GM18870 (cell line): ENCODE data around the gene GAL.

Experiments
- ATAC-seq: cut with Tn5 transposase; IDR thresholded peaks from one replicate; pipeline ENCODE4 v1.9.1; 2021; ENCODE audit warnings: moderate library complexity; ENCODE audit not compliant: unreplicated experiment

The GAL gene

DNA sequence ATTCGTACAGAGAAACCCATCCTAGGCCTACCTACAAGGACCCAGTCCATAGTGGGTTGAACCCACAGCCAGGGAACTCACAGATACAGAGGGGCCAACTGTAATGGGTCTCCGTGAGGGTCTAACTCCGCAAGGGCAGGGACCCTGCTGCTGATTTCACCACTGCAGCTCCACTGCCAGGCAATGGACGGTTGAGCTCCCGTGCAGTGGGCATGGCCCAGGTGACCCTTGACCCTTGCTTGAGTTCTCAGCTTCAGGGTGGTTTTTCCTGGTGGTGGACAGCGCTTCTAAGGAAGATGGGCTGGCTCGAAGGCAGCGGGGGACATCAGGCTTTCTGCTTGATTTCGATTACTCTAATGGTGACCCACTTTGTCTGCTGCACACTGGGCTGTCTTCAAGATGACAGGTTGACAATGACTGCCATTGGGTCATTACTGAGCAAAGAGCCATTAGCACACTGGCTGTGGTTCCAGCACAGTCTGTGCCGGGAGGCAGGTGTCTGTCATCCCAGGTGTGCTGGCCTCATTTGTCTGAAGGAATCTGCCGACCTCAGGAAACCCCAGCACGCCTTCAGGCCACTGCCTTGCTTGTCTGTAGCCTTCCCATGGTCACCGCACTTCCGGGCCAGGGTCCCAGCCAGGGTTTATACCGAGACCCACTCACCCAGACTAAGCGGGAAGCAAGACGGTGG, 3.7 kb upstream of the GAL start:
- ATAC-seq: no peak

DNA sequence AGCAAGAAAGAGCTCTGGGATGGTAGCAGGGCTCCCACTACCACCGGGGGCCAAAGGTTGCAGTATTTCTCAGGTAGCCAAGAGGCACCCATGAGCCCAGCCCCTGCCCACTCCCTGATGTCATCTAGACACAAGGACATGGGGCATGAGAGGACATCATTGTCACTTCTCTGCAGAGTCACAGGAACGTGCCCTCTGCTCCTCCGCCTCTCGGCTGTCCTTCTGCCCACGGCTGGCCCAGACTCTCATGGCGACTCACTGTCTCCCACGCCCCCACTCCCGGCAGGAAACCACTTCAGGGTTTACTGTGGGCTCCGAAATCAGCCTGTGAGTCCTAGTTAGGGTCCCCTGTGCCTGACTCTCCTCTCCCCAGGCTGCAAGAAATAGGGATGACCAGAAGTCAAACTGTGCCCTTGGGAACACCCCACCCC, 1.8 kb upstream of the GAL start:
- ATAC-seq: no peak

DNA sequence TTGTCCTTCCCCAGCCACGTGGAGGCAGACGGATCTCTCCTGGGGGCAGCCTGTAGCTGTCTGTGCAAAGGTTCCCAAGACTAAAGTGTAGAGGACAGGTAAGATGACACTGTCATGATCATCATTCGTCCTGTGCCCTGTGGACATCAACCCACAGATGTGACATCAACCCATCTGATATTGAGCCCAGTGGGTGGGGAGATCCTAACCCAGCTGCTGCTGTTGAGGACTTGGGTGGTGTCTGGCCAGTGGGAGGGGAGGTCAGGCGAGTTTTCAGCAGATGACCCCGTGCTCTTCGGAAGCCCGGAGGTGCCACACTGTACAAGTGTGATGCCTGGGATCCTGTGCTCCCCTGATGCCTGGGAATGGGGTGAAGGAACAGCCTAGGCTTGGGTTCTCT, 1.2 kb upstream of the GAL start:
- ATAC-seq: no peak

DNA sequence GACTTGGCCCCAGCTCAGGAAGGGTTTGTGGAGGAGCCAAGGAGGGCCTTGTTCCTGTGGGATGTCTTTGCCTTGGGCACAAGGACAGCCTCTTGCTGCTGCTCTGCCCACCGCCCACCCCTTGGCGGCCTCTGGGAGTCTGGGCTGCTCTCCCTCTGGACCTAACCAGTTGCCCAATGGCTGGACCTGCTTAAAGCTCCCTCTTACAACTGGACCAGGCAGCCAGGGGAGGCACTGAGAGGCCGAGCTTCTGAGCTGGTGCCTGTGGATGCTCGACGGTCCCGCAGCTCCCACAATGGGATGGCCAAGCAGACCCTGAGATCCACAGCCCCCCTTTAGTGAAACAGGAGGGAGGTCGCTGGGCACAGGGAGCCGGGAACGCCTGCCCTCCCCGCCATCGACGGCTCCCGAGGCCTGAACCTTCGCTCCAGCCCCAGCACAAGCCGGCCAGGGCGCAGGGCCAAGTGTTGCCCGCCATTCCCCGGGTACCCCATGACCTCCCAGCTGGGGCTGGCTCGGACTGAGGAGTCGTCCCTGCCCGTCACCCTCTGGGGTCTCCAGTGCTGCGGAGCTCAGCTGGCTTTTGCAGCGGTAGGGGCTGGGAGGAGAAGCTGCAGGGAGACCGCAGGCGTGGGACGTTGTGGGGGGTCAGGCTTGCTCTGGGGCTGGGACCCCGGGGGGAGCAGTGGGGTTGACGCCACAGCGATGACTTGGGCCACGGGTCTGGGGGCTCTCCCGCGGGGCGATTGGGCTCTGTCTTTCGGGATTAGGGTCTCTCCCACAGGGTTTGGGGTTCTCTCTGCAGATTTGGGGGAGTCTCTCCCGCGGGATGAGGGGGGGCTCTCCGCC, 584 bp upstream of the GAL start:
- ATAC-seq: no peak

DNA sequence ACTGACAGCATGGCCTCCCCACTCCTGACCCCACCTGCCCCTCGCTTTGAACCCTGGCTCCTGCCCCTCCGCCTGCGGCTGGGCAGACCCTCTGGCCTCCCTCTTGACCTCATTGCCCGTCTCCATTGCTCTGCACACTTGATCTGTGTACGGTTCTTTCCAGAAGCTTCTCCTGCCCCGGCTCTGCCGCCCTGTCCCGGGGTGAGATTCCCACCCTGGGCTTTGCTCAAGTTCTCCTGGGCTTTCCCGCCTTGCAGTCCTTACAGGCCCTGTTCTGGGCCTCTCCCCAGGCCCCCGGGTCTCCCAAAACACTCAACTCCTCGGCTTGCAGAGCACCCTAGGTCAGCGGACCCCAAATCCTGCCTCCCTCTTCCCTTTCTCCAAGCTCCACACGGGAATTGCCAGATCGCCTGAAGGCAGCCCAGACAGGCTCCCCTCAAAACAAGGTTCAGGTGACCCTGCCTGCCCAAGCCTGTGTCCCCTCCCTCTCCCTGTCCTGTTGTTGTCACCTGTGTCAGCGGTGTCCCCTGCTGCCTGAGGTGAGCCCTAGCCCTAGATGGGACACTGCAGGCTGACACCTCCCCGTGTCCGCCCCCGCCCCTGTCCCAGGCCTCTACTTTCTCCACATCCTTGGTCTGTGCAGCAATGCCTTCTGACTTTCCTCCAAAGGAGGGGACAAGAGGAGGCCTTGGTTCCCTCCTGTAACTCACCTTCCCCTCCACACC, 1.5 kb downstream of the GAL start:
- ATAC-seq: no peak

DNA sequence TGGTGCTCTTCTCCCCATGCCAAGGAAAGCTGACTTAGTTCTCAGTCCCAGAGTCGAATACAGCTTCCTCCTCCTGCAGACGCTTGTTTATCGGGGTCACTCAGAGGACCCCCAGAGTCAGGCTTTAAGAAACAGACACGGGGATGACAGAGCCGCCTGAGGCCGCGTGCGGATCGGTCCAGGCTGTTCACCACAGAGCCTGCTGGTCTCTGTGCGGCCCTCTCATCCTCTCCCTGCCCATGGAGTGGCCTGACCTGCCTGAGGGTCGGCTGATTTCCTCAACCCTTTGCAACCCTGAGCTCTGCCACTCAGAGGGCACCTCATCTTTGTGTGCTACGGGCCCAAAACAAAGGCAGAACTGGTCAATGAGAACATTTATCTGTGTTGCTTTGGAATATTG, 2.1 kb downstream of the GAL start:
- no peak for ATAC-seq

DNA sequence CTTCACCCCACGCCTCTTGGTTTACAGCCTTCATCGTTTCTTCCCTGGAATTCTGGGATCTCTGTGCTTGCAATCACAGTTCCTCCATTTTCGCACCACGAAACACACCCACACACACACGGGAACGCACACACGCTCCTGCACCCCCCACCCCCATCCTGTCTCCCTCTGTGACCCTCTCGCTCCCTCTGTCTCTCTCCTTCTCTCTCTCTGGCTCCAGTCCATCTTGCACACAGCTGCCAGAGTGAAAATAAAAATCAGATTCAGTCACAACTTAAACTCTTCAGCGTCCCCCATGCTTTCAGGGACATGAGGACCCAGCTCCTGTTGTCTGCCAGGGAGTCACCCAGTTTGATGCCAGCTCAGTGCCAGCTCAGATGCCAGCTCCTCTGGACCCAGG, 3.0 kb downstream of the GAL start:
- no peak for ATAC-seq

DNA sequence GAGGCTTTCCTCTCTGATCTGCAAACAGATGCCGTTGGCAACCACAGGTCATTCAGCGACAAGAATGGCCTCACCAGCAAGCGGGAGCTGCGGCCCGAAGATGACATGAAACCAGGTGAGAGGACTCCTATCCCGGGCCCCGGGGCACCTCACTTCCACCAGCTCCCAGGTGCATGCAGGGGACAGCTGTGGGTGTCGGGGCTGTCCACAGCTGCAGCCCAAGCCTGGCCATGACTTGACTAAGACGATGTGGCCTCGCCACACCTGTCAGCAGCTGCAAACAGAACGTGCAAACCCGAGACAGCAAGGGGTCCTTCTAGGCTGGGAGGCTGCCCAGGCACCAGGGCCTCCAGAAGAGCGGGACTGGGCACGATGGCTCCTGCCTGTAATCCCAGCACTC, 3.6 kb downstream of the GAL start:
- ATAC-seq: no peak

DNA sequence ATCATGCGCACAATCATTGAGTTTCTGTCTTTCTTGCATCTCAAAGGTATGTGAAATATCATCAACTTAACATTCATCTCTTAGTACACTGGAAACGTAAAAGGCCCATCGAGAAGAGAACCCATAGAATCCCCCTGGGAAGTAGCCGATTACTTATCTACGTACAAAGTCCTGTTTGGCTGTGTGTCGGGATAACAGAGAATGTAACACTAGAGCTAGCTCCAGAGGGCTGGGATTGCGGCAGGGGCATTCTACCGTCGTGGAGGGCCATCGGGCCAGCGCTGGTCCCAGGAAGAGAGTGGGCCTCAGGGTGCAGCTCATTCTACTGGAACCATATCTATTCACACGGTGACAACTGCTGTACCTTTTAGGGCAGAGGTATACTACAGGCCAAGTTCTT, 4.5 kb downstream of the GAL start:
- ATAC-seq: no peak

DNA sequence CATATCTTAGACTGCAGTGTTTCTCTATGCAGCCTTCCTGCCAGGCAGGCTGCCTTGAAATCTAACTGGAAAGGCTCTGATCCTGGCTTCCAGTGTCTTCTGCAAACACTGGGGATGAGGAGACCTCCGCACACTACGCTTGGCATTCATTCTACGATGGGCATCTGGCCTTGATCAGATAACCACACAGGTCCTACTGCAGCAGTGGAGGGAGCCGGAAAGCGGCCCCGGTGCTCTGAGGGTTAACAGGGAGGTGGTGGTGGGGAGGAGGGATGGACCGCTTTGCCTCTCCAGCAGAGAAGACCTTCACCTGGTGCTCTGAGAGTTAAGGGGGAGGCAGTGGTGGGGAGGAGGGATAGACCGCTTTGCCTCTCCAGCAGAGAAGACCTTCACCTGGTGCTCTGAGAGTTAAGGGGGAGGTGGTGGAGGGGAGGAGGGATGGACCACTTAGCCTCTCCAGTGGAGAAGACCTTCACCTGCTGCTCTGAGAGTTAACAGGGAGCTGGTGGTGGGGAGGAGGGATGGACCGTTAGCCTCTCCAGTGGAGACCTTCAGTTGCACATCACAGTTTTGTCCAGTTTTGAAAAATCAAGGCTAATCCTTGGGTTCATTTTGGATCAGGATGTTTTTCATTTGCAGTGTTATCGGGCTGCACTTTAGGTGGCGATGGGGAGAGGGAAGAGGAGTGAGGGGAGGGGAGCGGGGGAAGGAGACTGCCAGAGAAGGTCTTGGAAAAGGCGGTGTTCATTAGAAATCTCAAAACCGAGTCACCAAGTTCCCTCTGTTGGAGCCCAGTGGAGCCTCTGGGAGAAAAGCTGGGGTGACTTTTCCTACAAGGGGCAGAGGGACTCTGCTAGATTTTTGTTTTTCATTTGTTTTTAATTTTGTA, 5.6 kb downstream of the GAL start:
- no peak for ATAC-seq

DNA sequence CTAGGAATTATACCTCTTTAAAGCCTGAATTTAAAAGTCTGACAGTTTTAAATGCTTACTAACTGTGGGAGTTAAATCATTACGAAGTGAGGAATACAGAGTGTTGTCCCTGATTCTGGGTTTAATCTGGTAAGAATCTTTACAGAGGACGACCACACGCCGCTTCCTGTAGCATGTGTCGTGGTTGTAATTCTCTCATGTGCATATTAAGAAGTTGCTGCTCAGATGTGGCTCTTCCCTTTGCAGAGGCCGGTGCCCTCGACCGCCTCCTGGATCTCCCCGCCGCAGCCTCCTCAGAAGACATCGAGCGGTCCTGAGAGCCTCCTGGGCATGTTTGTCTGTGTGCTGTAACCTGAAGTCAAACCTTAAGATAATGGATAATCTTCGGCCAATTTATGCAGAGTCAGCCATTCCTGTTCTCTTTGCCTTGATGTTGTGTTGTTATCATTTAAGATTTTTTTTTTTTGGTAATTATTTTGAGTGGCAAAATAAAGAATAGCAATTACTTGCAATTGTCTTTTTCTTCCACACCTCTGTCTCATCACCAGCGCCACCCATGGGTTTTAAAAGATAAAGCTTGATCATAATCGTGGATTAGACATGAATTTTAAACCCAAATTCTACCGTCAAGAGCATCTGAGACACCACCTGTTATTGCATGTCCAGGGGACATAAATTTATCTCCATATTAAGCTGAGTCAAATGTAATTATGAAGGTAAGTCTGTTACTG, 6.5 kb downstream of the GAL start:
- ATAC-seq: no peak

DNA sequence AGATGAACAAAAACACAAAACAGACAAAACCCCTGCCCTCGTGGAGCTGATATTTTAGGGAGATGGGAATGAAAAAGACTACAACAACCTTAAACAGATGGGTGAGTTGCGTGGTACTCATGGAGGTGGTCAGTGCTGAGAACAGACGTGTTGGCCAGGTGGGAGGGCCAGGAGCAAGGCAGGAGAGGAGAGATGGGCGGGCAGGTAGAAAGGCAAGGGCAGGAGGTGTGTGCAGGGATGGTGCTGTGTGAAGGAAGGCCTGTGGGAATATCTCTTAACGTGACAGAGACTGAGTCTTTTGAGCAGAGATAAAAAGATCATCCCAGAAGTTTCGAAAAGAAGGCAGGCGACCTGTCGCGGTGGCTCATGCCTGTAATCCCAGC, 7.0 kb downstream of the GAL start:
- no peak for ATAC-seq

DNA sequence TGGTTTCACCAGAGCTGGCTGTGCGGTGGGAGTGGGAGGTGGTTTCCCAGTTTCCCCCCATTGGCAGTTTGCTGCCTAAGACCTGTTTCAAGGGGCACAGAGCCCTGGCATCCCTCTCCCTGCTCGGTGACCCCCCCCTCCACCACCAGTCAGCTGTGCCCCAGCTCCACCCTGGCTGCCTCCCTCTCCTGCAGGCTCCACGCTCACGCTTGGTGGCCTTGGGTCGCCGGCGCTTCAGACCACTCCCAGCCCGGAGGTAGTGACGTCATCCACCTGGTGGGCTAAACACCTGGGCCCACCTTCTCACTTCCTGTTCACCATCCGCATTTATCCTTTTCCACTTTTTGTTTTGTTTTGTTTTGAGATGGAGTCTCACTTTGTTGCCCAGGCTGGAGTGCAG, 7.8 kb downstream of the GAL start:
- no peak for ATAC-seq

DNA sequence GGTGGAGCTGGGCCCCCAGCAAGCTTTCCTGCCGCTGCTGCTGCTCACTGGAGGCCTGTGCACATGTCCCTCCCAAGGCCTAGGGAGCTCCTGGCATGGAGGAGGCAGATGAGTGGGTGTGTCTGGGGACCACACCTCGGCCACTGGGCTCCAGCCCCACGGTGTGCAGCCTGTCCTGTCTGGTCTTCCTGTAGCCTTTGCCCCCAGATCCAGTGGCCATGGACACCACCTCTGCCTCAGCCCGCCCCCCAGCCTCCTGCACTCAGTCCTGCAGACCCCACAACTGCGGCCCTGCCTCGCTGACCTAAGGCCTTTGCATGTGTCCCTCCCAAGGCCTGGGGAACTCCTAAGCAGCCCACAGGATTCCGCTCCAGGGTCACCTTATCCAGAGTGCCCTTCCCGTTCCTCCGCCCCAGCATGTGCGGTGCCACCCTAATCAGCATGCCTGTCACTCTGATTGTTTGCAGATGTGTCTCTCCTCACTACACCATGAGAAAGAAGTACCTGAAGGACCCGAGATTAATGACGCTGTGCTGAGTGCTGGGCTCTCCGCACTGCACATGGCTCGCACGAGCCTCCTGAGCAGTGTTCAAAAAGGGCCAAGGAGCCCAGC, 8.6 kb downstream of the GAL start:
- no peak for ATAC-seq

DNA sequence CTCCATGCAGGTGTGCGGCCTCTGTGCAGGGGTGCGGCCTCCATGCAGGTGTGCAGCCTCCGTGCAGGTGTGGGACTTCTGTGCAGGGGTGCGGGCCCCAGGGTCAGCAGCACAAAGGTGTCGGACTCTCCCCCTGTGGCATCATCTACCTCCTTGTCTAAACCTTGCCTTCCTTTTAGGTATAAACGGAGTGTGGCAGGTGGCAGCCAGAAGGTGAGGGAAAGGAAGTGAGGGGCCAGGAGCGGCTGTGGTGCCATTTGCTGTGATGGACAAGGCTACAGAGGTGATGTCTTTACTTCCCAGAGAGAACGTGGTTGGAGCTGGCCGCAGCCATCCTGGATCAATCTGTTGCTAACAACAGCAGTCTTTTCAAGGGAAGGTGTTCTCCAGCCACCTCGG, 9.1 kb downstream of the GAL start:
- no peak for ATAC-seq

DNA sequence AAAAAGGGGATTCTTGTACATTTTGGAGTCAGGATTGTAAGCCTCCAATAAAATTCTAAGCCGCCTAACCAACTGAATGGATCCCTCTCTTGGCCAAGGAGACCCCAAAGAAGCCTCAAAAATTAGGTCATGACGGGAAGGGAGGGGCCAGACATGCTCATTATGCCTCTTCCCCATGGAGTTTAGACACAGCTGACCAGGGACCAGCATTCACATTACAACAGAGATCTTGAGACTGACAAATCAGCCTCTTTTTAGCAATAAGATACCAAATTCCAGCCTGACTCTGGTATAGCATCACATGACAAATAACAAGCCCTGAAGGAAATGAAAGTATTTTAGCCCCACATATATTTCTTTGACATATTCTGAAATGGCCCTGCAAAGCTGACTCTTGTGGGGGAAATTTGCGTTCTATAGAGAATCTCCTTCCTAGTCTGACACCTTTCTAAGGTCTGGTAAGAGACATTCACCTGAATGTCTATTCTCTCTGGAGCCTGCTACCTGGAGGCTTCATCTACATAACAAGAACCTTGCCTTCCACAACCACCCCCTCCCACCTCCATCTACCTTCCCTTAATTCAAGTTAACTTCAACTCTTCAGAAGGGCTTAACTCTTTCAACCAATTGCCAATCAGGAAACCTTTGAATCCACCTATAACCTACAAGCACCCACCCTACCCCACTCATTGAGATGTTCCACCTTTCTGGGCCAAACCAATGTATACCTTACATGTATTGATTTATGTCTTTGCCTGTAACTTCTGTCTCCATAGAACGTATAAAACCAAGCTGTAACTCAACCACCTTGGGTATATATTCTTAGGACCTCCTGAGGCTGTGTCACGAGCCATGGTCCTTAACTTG, 10.3 kb downstream of the GAL start:
- ATAC-seq: no peak

DNA sequence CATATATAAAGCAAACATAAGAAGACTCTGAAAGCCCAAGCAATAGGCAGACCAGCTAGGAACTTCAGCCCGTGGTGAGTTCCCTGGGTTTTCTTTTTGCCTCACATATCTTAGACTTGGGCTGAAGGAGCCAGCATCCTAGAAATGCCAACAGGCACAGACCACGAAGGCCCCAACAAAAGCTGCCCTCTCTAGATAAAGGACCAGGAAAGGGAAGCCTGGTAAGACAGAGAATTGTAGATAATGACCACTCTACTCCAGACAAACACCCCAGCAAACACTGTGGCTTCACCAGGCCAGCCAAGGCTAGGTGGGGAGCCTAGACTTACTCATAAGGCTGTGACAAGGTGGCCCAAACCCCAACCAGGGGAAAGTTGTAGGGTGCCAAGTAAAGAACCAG, 11.2 kb downstream of the GAL start:
- ATAC-seq: no peak

DNA sequence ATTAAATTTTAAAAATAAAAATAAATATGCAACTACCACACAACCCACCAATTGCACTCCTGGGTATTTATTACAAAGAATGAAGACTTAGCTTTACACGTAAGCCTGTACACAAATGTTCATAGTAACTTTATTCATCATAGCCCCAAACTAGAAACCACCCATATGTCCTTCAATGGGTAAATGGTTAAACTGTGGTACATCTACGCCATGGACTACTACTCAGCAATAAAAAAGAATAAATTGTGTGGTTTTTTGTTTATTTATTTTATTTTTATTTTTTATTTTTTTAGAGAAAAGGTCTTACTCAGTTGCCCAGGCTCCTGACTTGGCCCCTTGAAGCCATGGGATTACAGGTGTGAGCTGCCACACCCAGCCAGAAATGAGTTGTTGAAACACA, 14.6 kb downstream of the GAL start:
- ATAC-seq: no peak

DNA sequence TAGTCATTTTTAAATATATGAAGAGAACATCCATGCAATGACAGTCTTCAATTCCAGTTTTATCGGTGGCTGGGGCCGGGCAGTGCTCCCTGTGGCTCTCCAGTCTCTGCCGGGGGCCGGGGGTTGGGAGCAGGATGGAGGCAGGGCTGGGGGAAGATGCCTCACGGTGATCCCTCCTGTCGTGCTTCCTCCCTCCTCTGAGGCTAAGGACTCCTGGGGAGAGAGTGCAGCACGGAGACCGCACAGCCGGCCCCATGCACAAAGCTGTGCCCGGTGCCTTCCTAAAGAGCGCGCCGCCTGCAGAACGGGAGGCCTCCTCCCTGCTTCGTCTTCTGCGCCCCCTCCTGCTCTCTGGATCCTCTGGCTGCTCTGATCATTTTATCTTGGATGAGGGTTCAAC, 20.5 kb downstream of the GAL start:
- no peak for ATAC-seq
